SK-N-MC (cell line): ENCODE results near the gene MYLK2.

ENCODE experiments used
- EZH2 ChIP-seq: fragments of 200-600 bp; sonication (generic); IDR thresholded peaks from one replicate; pipeline ENCODE4 v1.6.1; 2017; ENCODE audit warnings: antibody characterized with exemption
- POLR2AphosphoS5 ChIP-seq: IDR thresholded peaks from 2 replicates; pipeline ENCODE4 v1.6.1; 2012; ENCODE audit warnings: mild to moderate bottlenecking, low read depth, low read length, borderline replicate concordance

DNA sequence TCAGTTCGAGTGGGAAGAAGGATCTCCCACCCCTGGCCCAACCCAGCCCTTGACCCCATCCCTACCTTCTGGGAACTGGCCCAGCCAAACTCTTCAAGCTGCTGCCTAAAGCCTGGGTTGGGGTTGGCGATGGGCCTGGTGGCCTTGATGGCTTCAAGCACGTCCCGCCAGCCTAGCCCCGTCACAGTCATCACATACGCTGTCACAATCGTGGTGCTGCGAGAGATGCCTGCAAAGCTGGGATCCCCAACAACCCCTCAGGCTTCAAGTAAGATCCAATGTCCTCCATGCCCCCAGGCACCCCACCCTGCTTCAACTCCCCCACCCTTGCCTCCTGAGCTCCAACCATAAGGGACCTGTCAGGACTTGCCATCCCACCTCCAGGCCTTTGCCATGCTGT is 43.4 kb downstream of the MYLK2 start:
- TF ChIP-seq POLR2AphosphoS5 (no peak), EZH2 (no peak)
